Neural progenitor cell (in vitro differentiated cells): ENCODE data around the gene TFE3.

ENCODE experiments used
- CTCF ChIP-seq: fragments of 200-600 bp; sonication (generic); IDR thresholded peaks from 2 replicates; pipeline ENCODE4 v1.5.1; 2017; ENCODE audit warnings: antibody characterized with exemption, mild to moderate bottlenecking
- EZH2 ChIP-seq: fragments of 200-600 bp; sonication (generic); IDR thresholded peaks from 2 replicates; pipeline ENCODE4 v1.6.1; 2017; ENCODE audit warnings: antibody characterized with exemption, mild to moderate bottlenecking, moderate library complexity
- EZH2phosphoT487 ChIP-seq: fragments of 200-600 bp; sonication (generic); IDR thresholded peaks from 2 replicates; pipeline ENCODE4 v1.6.1; 2017; ENCODE audit warnings: antibody characterized with exemption

GRCh38 chrX:48989483-48989882 is 53.7 kb downstream of the TFE3 start:
- TF ChIP-seq CTCF = no peak
- TF ChIP-seq EZH2 = no peak
- TF ChIP-seq EZH2phosphoT487 = no peak
